ENCODE data around the gene MAP4K3. TPM values are rescaled to one million over a fixed set of nuclear protein-coding genes. Genes with fewer than 3 reads are reported as not detected.
"Not testable (repeated sequence)": the region's sequence is repeated elsewhere in the genome, so short reads cannot be mapped to it uniquely, and the experiment has no call there.

Gene MAP4K3
- total RNA-seq, 1 experiment from 2014 or later, result 73.1 TPM

GRCh38 chr2:39356922-39357639, 80.0 kb downstream of the MAP4K3 start:
- DNase-seq (ENCODE audit: low read depth, low spot score), result peak; percentile 96
- in situ Hi-C loops (cut with HindIII; ENCODE audit: low pct_unique_long_range_greater_than_20kb, low sequenced_read_pairs), result no loop called here

GRCh38 chr2:39350658-39351057, 86.4 kb downstream of the MAP4K3 start:
- in situ Hi-C loops (cut with HindIII; ENCODE audit: low pct_unique_long_range_greater_than_20kb, low sequenced_read_pairs), result no loop called here
- DNase-seq (ENCODE audit: low read depth, low spot score), result no peak

GRCh38 chr2:39338502-39338901, 98.6 kb downstream of the MAP4K3 start:
- DNase-seq (ENCODE audit: low read depth, low spot score), result no peak
- in situ Hi-C loops (cut with HindIII; ENCODE audit: low pct_unique_long_range_greater_than_20kb, low sequenced_read_pairs), result no loop called here

GRCh38 chr2:39335930-39336329, 101.2 kb downstream of the MAP4K3 start:
- in situ Hi-C loops (cut with HindIII; ENCODE audit: low pct_unique_long_range_greater_than_20kb, low sequenced_read_pairs), result no loop called here
- DNase-seq (ENCODE audit: low read depth, low spot score), result no peak

GRCh38 chr2:39334978-39335377, 102.1 kb downstream of the MAP4K3 start:
- in situ Hi-C loops (cut with HindIII; ENCODE audit: low pct_unique_long_range_greater_than_20kb, low sequenced_read_pairs), result no loop called here
- DNase-seq (ENCODE audit: low read depth, low spot score), result no peak

GRCh38 chr2:39334529-39334928, 102.6 kb downstream of the MAP4K3 start:
- no peak for DNase-seq (ENCODE audit: low read depth, low spot score)
- in situ Hi-C loops (cut with HindIII; ENCODE audit: low pct_unique_long_range_greater_than_20kb, low sequenced_read_pairs), result no loop called here

GRCh38 chr2:39326644-39327043, 110.4 kb downstream of the MAP4K3 start:
- in situ Hi-C loops (cut with HindIII; ENCODE audit: low pct_unique_long_range_greater_than_20kb, low sequenced_read_pairs), result no loop called here
- DNase-seq (ENCODE audit: low read depth, low spot score), result no peak

- DNase-seq (ENCODE audit: low read depth, low spot score), result no peak
- in situ Hi-C loops (cut with HindIII; ENCODE audit: low pct_unique_long_range_greater_than_20kb, low sequenced_read_pairs), result no loop called here
Observed at GRCh38 chr2:39325966-39326365, 111.1 kb downstream of the MAP4K3 start.

GRCh38 chr2:39321056-39322035, 115.7 kb downstream of the MAP4K3 start:
- in situ Hi-C loops (cut with HindIII; ENCODE audit: low pct_unique_long_range_greater_than_20kb, low sequenced_read_pairs), result not testable (repeated sequence)
- DNase-seq (ENCODE audit: low read depth, low spot score), result peak; percentile 82

- in situ Hi-C loops (cut with HindIII; ENCODE audit: low pct_unique_long_range_greater_than_20kb, low sequenced_read_pairs), result no loop called here
- no peak for DNase-seq (ENCODE audit: low read depth, low spot score)
Observed at GRCh38 chr2:39320162-39320561, 116.9 kb downstream of the MAP4K3 start.

- DNase-seq (ENCODE audit: low read depth, low spot score), result no peak
Observed at GRCh38 chr2:39313575-39313974, 123.5 kb downstream of the MAP4K3 start.

GRCh38 chr2:39311469-39311868, 125.6 kb downstream of the MAP4K3 start:
- in situ Hi-C loops (cut with HindIII; ENCODE audit: low pct_unique_long_range_greater_than_20kb, low sequenced_read_pairs), result no loop called here
- DNase-seq (ENCODE audit: low read depth, low spot score), result no peak

More at GRCh38 chr2:39313575-39313974, 123.5 kb downstream of the MAP4K3 start:
- in situ Hi-C loops (cut with HindIII; ENCODE audit: low pct_unique_long_range_greater_than_20kb, low sequenced_read_pairs), result no loop called here

GRCh38 chr2:39308778-39309177, 128.3 kb downstream of the MAP4K3 start:
- no peak for DNase-seq (ENCODE audit: low read depth, low spot score)
- in situ Hi-C loops (cut with HindIII; ENCODE audit: low pct_unique_long_range_greater_than_20kb, low sequenced_read_pairs), result no loop called here

GRCh38 chr2:39306626-39307025, 130.5 kb downstream of the MAP4K3 start:
- in situ Hi-C loops (cut with HindIII; ENCODE audit: low pct_unique_long_range_greater_than_20kb, low sequenced_read_pairs), result no loop called here
- no peak for DNase-seq (ENCODE audit: low read depth, low spot score)

GRCh38 chr2:39304729-39305128, 132.4 kb downstream of the MAP4K3 start:
- in situ Hi-C loops (cut with HindIII; ENCODE audit: low pct_unique_long_range_greater_than_20kb, low sequenced_read_pairs), result no loop called here
- DNase-seq (ENCODE audit: low read depth, low spot score), result no peak

- in situ Hi-C loops (cut with HindIII; ENCODE audit: low pct_unique_long_range_greater_than_20kb, low sequenced_read_pairs), result no loop called here
- no peak for DNase-seq (ENCODE audit: low read depth, low spot score)
Observed at GRCh38 chr2:39304200-39304599, 132.9 kb downstream of the MAP4K3 start.

GRCh38 chr2:39301352-39301751, 135.7 kb downstream of the MAP4K3 start:
- DNase-seq (ENCODE audit: low read depth, low spot score), result no peak
- in situ Hi-C loops (cut with HindIII; ENCODE audit: low pct_unique_long_range_greater_than_20kb, low sequenced_read_pairs), result no loop called here

- in situ Hi-C loops (cut with HindIII; ENCODE audit: low pct_unique_long_range_greater_than_20kb, low sequenced_read_pairs), result no loop called here
Observed at GRCh38 chr2:39300044-39300978, 136.8 kb downstream of the MAP4K3 start.

More at GRCh38 chr2:39300044-39300978, 136.8 kb downstream of the MAP4K3 start:
- DNase-seq (ENCODE audit: low read depth, low spot score), result no peak

All from SK-MEL-5 (cell line).